Ramos (cell line): ENCODE results near the gene CHMP2B.
"Not testable (repeated sequence)": the region's sequence is repeated elsewhere in the genome, so short reads cannot be mapped to it uniquely, and the experiment has no call there.

ENCODE experiments used
- in situ Hi-C: fragments of 300-500 bp; cut with MboI; formaldehyde crosslinking; loops from one replicate; pipeline ENCODE4 v1.14.3; 2022; ENCODE audit warnings: low sequenced_read_pairs; ENCODE audit not compliant: unreplicated experiment

The CHMP2B gene

GRCh38 chr3:87228316-87228715, 1.2 kb downstream of the CHMP2B start:
- in situ Hi-C loops: no loop called here

DNA sequence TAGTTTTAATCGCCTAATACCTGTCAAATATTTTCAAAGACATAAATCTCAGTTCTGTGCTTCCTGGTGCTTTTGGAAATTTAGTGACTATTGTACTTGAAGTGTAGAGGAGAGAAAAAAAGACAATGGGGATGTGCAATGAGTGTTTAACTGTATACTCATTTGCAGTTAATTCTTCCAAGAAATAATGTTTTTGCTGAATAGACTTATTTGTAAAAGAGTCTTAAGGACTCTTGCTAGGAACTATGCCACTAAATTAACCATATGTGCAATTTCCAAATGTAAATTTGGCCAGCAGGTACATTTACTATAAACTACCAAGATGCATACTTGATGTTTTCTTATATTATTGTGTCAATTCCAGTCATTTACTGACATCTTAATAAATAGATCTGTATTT, 2.0 kb downstream of the CHMP2B start:
- in situ Hi-C loops: no loop called here

DNA sequence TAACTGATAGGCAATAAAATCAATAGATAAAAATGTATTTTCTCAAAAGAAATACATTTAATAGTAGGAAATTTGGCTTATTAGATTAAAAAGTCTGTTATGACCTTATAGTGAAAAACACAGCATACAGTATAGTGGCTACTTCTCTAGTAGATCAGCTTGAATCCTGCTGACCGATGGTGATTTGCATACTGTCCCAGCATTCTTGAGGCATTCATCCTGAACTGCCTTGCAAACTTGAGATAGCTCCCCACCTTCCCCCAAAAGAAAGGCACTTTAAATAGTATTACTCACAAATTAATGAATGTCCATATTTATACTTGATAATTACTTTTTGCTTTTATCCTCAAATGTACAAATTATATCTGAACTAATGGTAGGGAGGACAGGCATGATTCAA, 6.7 kb downstream of the CHMP2B start:
- in situ Hi-C loops: no loop called here

DNA sequence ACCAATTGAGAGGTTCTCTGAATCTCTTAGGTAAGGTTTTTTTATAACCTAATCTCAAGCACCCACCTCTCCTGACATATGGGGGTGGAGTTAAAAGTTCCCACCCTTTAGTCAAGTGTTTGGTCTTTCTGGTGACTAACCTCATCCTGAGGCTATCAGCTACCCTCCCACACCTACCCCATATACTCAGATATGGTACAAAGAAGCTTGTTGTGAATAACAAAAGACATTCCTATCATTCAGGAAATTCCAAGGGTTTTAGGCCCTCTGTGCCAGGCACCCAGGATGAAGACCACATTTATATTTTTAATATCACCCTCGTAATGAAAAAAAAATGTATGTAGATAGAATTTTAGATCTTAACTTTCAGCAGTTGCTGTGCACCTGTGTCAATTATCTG, 9.0 kb downstream of the CHMP2B start:
- in situ Hi-C loops: no loop called here

GRCh38 chr3:87246662-87247429, 19.7 kb downstream of the CHMP2B start:
- in situ Hi-C loops: no loop called here

DNA sequence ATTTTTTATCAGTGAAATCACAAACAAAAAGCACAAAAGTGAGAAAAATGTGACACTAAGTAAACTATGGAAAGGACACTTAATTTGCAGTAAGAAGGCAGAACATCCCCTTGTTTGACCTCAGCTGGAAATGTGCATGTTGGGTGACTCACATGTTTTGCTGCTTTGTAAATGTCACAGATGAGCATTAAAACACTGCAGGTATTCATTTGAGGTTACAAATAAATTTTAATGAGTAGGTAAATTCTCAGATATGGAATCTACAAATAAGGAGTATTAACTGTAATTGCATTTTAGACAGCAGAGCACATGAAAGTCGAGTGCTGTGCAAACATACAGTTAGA, 20.3 kb downstream of the CHMP2B start:
- in situ Hi-C loops: no loop called here

DNA sequence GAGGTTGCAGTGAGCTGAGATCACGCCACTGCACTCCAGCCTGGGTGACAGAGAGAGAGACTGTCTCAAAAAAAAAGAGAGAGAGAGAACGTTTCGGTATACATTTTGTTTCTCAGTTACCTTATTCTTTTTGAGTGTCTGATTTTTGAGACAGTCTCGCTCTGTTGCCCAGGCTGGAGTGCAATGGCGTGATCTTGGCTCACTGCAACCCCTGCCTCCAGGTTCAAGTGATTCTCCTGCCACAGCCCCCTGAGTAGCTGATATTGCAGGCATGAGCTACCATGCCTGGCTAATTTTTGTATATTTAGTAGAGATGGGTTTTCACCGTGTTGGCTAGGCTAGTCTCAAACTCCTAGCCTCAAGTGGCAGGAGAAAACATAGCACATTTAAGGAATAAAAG, 21.1 kb downstream of the CHMP2B start:
- in situ Hi-C loops: not testable (repeated sequence)

- in situ Hi-C loops: no loop called here
Observed at GRCh38 chr3:87248831-87249230, 21.7 kb downstream of the CHMP2B start.

- in situ Hi-C loops: no loop called here
Observed at GRCh38 chr3:87250009-87250408, 22.9 kb downstream of the CHMP2B start.

- in situ Hi-C loops: no loop called here
Observed at GRCh38 chr3:87260270-87260669, 33.2 kb downstream of the CHMP2B start.

DNA sequence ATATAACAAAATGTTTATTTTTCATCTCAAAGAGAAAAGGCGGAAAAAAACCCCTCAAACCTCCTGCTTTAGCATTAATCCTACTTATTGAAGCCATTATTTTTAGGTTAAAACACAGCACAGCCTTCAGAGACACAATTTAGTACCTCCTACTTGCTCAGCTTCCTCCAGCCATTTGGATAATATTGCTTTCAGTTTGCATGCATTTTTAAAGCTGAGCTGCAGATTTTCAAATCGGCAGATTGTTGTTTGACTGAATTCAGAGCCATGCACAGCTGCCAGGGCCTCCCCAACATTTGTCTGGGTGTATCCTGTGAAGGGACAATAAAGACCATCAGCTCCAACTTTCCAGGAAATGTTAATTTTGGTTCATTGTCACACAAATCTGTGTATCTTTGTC, 34.8 kb downstream of the CHMP2B start:
- in situ Hi-C loops: no loop called here

DNA sequence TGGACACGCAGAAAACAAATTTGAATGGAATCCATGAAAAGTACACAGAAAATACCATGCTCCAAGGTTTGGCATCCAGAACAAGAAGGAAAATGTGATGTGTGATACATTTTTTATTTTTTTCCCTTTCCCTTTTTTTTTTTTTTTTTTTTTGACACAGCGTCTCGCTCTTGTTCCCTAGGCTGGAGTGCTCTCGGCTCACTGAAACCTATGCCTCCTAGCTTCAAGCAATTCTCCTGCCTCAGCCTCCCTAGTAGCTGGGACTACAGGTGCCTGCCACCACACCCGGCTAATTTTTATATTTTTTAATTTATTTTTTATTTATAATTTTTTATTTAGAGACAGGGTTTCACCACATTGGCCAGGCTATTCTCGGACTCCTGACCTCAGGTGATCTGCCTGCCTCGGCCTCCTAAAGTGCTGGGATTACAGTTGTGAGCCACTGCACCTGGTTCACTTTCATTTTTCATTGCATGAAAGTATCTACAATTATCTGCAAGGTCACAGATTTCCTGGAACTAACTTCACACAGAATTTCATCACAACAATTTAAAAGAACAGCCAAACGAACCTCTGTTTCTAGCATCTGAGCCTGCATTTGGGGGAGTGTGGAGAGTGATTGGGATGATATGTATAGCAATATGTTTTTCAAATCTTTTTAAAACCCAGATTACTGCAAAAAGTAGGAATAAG, 41.0 kb downstream of the CHMP2B start:
- in situ Hi-C loops: no loop called here

- in situ Hi-C loops: no loop called here
Observed at GRCh38 chr3:87268646-87269211, 41.6 kb downstream of the CHMP2B start.

- in situ Hi-C loops: no loop called here
Observed at GRCh38 chr3:87269723-87270122, 42.6 kb downstream of the CHMP2B start.

GRCh38 chr3:87270908-87271700, 44.0 kb downstream of the CHMP2B start:
- in situ Hi-C loops: no loop called here

- in situ Hi-C loops: no loop called here
Observed at GRCh38 chr3:87272718-87273341, 45.7 kb downstream of the CHMP2B start.

- in situ Hi-C loops: no loop called here
Observed at GRCh38 chr3:87276484-87276883, 49.4 kb downstream of the CHMP2B start, which contains the start of gene POU1F1. POU1F1 (minus strand) TSS chr3:87276584; CDS start chr3:87276462, 122 bp downstream.

DNA sequence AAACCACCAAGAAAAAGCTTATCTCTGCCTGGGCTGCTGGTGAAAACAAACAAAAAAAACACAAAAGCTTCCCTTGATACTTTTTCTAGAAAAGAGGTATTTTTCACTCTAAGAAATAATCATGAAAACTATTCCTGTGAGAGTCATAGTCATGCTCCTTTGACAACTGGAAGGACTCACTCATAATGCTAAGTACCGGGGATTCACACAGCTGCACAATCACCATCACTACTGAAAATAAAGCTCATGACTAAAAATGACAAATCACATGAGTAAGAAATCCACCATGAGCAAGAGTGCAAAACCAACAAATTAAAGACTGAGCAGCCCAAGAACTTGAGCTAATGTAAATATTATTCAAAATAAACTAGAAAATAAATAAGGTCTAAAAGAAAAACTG, 59.9 kb downstream of the CHMP2B start:
- in situ Hi-C loops: no loop called here

DNA sequence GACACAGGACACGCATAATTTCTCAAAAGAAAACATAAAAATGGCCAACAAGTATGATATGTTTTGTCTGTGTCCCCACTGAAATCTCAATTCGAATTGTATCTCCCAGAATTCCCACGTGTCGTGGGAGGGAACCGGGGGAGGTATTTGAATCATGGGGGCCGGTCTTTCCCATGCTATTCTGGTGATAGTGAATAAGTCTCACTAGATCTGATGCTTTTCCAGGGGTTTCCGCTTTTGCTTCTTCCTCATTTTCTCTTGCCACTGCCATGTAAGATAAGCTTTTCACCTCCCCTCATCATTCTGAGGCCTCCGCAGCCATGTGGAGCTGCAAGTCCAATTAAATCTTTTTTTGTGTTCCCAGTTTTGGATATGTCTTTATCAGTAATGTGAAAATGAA, 61.3 kb downstream of the CHMP2B start:
- in situ Hi-C loops: no loop called here

- in situ Hi-C loops: no loop called here
Observed at GRCh38 chr3:87298111-87298718, 71.1 kb downstream of the CHMP2B start.
